Smooth muscle cell of the brain vasculature (primary cell): ENCODE results near the gene LCORL.
"Not testable (repeated sequence)": the region's sequence is repeated elsewhere in the genome, so short reads cannot be mapped to it uniquely, and the experiment has no call there.

Source experiments
- DNase-seq: peaks from one replicate; pipeline ENCODE4 v3.0.0-alpha.2; 2012; ENCODE audit warnings: low read depth, low spot score

Gene LCORL

GRCh38 chr4:17933126-17933525 lies 88.4 kb downstream of the LCORL start:
- DNase-seq, result no peak

- DNase-seq, result no peak
Measured at GRCh38 chr4:17932041-17932440, 89.5 kb downstream of the LCORL start.

DNA sequence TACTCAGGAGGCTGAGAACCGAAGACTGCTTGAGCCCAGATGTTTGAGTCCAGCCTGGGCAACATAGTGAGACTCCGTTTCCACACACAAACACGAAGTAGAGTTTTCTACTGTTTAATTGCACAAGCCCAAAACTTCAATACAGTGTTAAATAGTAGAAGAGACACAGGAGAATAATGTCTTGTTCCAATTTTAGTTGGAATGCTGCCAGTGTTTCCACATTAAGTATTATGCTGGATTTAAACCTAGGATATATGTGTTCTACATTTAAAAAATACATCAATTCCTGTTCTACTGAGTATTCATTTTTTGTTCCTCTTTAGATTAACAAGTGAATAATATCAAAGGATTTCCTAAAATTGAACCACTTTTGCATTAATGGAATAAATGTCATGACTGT lies 91.3 kb downstream of the LCORL start:
- no peak for DNase-seq

GRCh38 chr4:17924189-17924588 lies 97.4 kb downstream of the LCORL start:
- no peak for DNase-seq

GRCh38 chr4:17921451-17921850 lies 100.1 kb downstream of the LCORL start:
- DNase-seq, result no peak

DNA sequence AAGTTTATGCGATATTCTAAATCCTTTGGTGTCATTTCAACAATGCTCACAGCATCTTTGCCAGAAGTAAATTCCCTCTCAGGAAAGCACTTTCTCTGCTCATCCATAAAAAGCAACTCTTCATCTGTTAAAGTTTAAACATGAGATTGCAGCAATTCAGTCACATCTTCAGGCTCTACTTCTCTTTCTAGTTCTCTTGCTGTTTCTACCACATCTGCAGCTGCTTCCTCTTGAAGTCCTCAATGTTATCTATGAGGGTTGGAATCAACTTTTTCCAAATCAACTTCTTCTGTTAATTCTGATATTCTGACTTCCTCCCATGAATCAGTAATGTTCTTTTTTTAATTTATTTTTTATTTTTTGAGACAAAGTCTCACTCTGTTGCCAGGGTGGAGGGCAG lies 100.9 kb downstream of the LCORL start:
- no peak for DNase-seq

GRCh38 chr4:17915439-17915838 lies 106.1 kb downstream of the LCORL start:
- DNase-seq, result no peak

- no peak for DNase-seq
Measured at GRCh38 chr4:17912011-17912410, 109.5 kb downstream of the LCORL start.

DNA sequence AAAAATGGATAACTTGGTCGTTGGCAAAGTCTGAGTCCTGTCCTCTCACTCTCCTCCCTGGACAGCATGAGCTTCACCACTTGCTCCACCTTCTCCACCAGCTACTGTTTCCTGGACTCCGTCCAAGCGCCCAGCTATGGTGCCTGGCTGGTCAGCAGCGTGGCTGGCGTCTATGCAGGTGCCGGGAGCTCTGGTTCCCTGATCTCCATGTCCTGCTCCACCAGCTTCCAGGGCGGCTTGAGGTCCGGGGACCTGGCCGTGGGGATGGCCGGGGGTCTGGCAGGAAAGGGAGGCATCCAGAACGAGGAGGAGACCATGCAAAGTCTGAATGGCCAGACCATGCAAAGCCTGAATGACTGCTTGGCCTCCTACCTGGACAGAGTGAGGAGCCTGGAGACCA lies 109.9 kb downstream of the LCORL start:
- DNase-seq, result no peak

- DNase-seq, result no peak
Measured at GRCh38 chr4:17898553-17899055, 123.0 kb downstream of the LCORL start.

DNA sequence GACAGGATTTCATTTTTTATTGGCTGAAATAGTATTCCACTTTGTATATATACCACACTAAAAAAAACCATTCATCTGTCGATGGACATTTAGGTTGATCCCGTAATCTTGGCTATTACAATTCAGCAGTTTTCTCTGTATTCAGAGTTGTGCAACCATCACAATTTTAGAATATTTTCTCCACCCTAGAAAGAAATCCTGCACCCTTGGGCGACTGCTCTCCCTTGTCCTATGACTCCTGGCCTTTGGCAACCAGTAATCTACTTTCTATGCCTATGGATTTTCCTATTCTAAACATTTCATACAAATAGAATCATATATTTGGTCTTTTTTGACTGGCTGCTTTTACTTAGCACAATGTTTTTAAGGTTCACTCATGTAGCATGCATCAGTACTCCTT lies 126.1 kb downstream of the LCORL start:
- no peak for DNase-seq

GRCh38 chr4:17894421-17894820 lies 127.1 kb downstream of the LCORL start:
- DNase-seq, result no peak

- DNase-seq, result no peak
Measured at GRCh38 chr4:17889692-17890091, 131.9 kb downstream of the LCORL start.

DNA sequence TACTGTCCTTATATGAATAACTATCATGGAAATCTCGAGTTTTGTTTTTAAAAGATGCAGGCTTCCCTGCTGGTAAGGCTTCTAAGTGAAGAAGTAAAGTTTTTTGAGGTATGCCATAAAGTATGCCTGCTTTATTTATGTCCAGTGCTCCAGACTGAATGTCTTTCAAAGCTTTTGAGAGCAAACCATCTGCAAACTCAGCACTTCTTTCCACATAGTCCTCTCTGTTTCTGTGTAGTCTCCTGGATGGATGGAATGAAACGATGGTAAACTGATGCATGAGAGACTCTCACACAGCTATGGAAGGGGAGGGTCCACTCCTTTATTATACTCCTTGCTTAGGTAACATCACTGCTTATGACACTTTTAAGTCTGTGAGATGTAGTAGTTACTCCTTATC lies 137.0 kb downstream of the LCORL start:
- DNase-seq, result no peak

- no peak for DNase-seq
Measured at GRCh38 chr4:17884063-17884462, 137.5 kb downstream of the LCORL start.

DNA sequence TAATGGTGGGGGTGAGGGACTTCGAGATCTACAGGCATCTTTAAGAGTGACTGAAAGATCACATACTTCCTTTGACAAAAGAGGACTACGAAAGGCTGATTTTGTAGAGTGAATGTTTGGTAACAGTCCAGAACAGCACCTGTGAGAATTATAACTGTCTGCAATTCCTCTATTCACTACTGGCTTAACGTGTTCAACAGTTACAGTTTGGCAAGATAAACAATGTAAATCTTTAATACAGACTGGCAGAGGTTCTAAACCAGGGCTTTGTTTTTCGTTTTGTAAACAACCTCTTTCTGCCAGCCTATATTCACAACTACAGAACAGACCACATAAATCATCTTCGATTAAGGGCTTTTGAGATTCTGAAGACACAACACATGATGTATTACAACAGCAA lies 143.9 kb downstream of the LCORL start:
- DNase-seq, result no peak

DNA sequence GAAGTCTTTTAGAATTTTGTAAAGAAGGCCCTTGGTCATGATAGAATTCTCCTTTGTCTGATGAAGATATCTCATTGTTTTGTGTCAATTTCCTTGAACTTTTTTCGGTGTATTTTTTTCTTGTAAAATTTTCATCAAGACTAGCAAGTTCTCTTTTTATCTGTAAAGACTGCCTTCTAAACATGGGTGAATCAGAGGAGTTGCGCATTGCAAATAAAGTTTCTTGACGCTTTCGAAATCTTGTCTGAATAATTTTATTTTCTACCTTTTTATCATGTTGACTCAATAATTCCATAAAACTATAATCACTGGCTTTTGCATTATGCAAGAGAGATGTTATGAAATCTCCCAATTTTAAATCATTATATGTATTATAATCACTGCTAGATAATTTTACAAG lies 144.6 kb downstream of the LCORL start:
- DNase-seq, result no peak

- no peak for DNase-seq
Measured at GRCh38 chr4:17875402-17876070, 146.0 kb downstream of the LCORL start.

DNA sequence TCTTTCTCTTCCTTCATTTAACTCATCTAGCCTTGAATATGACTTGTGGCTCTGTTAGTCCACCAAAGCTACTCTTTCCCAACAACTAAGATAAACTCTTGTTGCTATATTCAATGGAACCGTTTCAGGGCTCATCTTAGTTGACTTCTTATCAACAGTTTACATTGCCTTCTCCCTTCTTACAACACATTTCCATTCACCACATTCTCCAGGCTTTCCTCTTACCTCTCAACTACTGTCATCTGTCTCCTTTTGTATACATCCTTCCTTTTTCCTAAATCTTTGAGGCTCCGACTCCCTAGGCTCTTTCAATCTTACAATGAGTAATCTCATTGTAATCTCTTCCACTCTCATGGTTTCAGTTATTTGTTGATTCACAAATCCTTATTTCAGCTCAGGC lies 152.2 kb downstream of the LCORL start:
- no peak for DNase-seq

- no peak for DNase-seq
Measured at GRCh38 chr4:17867276-17867675, 154.3 kb downstream of the LCORL start.

DNA sequence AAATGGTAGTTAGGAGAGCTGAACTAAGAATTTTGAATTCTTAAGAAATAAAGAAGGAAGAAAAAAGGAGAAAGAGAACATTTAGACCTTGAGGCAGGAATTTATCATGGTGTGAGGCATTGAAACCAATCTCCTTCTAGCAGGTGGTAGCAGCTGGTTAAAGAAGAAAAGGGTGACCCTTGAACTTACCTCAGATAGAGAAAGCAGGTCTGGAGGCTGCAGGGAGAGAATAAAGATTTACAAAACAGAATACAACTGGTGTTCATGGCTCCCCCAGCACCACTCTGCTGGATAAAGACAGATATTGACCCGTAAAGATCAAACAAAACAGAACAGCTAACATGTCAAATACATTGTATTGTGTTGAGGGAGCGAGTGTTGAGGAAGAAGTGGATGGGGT lies 154.7 kb downstream of the LCORL start:
- no peak for DNase-seq

DNA sequence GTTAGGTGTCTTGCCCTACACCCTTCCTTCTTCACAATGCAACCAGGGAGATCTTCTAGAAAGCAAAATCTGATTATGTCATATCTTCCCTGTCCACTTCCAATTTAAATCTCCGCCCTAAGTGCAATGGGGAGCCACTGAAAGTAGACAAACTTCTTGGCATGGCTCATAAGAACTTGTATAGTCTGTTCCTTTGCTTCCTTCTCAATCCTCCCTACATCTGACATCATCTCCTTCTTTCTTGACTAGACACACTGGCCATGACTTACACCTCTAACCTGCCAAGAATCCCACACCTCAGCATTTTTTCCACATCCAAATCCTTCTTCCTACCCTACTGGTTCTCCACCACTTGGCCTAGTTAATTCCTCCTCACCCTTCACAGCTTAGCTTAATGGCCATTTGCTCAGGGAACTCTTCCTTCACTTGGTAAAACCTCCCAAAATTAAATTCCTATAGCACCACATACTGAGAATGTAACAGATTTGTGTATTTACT lies 155.6 kb downstream of the LCORL start:
- no peak for DNase-seq

DNA sequence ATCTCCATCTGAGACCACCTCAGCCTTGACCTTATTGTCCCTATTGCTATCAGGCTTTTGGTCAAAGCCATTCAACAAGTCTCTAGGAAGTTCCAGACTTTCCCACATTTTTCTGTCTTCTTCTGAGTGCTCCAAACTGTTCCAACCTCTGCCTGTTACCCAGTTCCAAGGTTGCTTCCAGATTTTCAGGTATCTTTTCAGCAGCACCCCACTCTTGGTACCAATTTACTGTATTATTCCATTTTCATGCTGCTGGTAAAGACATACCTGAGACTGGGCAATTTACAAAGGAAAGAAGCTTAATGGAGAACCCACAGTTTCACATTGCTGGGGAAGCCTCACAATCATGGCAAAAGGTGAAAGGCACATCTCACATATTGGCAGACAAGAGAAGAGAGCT lies 159.6 kb downstream of the LCORL start:
- DNase-seq, result not testable (repeated sequence)
